Stomach (tissue), 9 donors: Measurements from ENCODE around the gene ZNF518B. TPM values are rescaled to one million over a fixed set of nuclear protein-coding genes. Genes with fewer than 3 reads are reported as not detected.

ENCODE experiments used
- DNase-seq, 2 donors: peaks; one replicate each; pipeline versions ENCODE4 v3.0.0 to v3.0.0-alpha.2; 2013 to 2019
- H3K27ac ChIP-seq, 5 donors: fragments of 200-600 bp in 4 of 5; sonication (generic) in 4 of 5; one replicate each; pipeline ENCODE4 v1.5.1; 2013 to 2019; ENCODE audit warnings: mild to moderate bottlenecking in 1 of 5, moderate library complexity in 1 of 5
- H3K27me3 ChIP-seq, 3 donors: fragments of 200-600 bp; sonication (generic); one replicate each; pipeline ENCODE4 v1.5.1; 2017 to 2019; ENCODE audit warnings: mixed run types in 1 of 3
- H3K36me3 ChIP-seq, 4 donors: fragments of 200-600 bp; sonication (generic); 1 replicate in 3 of 4; 2 replicates in 1 of 4; pipeline ENCODE4 v1.5.1; 2016 to 2019
- H3K4me1 ChIP-seq, 4 donors: fragments of 200-600 bp; sonication (generic); one replicate each; pipeline ENCODE4 v1.5.1; 2016 to 2019
- H3K4me3 ChIP-seq, 4 donors: fragments of 200-600 bp; sonication (generic) in 3 of 4; one replicate each; pipeline ENCODE4 v1.5.1; 2016 to 2019; ENCODE audit warnings: mild to moderate bottlenecking in 1 of 4
- H3K9me3 ChIP-seq, 4 donors: fragments of 200-600 bp; sonication (generic); one replicate each; pipeline ENCODE4 v1.5.1; 2016 to 2019
- EP300 ChIP-seq: sonication (generic); formaldehyde crosslinking; IDR thresholded peaks from one replicate; pipeline ENCODE4 v1.6.1; 2017; ENCODE audit warnings: antibody characterized with exemption
- POLR2A ChIP-seq, 4 donors: fragments of 450-650 bp; IDR thresholded peaks; one replicate each; pipeline ENCODE4 v1.6.1; 2016; ENCODE audit warnings: antibody characterized with exemption in 4 of 4, control low read depth in 2 of 4, mild to moderate bottlenecking in 1 of 4, moderate library complexity in 1 of 4
- POLR2AphosphoS5 ChIP-seq, 3 donors: sonication (generic); formaldehyde crosslinking; IDR thresholded peaks; one replicate each; pipeline ENCODE4 v1.6.1; 2016; ENCODE audit warnings: antibody characterized with exemption in 3 of 3
- WGBS, 5 donors: extraction: QIAGEN DNeasy Blood & Tissue Kit in 3 of 5; methylation state at CpG; one replicate each; pipeline versions ENCODE4 v1.1.5 to v1.1.7; 2013 to 2018; 5-methylcytosine and 5-hydroxymethylcytosine counted together
- intact Hi-C: fragments of 100-400 bp; cut with DNase I; formaldehyde crosslinking; loops from one replicate; pipeline ENCODE4 v1.15.1; 2023; ENCODE audit warnings: low total_unique reads
- polyA plus RNA-seq, 3 donors: library from polyadenylated mRNA; stranded (reverse); fragments of 200-250 nt; gene quantifications; one replicate each; pipeline ENCODE4 v1.2.3, GENCODE V29; 2013
- total RNA-seq, 5 donors: library from RNA; depleted of rRNA; stranded (reverse); fragments of >200 nt; gene quantifications; one replicate each; pipeline versions ENCODE4 v1.1.0 to v1.2.3, GENCODE V29; 2014 to 2016
- TF ChIP-seq, protein P1 (sequence below), 7 experiments: fragments of 450-650 bp in 4 of 7; fragments of 200-600 bp in 3 of 7; sonication (generic) in 3 of 7; IDR thresholded peaks; one replicate each; pipeline ENCODE4 v1.5.1; 2016 to 2019; ENCODE audit warnings: antibody characterized with exemption in 7 of 7, control low read depth in 2 of 7, mild to moderate bottlenecking in 1 of 7
- donor health status: healthy with polysubstance abuse.
- donor health status: Bipolar disorder and iron deficiency.
- donor health status: healthy.

The ZNF518B gene
- total and polyA plus RNA-seq, 8 donors, result 3.5 to 40.6 (median 8.3) TPM

DNA sequence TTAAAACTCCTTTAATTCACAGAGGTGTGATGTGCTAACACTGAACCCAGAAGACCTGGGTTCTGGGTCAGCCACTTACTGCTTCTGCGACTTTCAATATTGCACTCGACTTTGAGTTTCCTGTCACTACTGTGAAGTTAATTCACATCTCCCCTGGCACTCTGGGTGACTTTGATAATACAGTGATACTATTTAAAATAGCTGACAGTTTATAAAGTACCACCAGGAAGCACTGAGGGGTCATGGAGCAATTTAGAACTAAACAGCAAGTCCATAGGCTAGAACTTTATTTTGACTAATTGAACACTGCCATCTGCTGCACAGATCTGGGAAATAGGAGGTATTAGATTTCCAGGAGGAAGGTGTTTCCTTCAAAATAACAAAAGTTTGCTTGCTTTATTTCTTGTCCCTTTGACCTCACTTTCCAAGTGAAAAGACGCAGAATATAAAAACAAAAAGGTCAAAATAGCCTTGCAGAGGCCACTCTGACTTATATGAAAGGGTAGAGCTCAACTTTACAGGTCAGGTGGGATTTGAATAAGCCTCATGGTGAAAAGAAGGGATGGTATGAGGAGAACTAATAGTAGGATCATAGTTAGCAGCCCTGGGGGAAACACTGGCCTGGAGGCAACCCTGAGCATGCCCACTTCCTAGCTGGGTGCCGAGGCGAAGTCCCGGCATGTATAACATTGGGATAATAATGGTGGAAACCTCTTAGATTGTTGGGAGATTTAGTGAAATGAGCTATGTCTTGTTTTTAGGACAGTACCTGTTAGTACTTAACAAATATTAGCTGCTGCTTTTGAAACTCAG, 53.4 kb downstream of the ZNF518B start:
- Histone ChIP-seq H3K9me3 (no peaks in the 10 kb centered on the region), H3K36me3 (no peaks in the 10 kb centered on the region), H3K27me3 (no peaks in the 10 kb centered on the region), H3K4me1 (no peaks in the 10 kb centered on the region), H3K27ac (no peak overlapping the region), H3K4me3 (no peak overlapping the region)
- 64 to 73% (median 66%) methylated on average over 6 of the region's 6 CpGs for WGBS, 5 donors
- intact Hi-C loops, result loop anchor here (5.0 kb wide), 1 partner anchor 247 kb away; no protein-coding TSS in a partner anchor
- TF ChIP-seq, protein P1, sequence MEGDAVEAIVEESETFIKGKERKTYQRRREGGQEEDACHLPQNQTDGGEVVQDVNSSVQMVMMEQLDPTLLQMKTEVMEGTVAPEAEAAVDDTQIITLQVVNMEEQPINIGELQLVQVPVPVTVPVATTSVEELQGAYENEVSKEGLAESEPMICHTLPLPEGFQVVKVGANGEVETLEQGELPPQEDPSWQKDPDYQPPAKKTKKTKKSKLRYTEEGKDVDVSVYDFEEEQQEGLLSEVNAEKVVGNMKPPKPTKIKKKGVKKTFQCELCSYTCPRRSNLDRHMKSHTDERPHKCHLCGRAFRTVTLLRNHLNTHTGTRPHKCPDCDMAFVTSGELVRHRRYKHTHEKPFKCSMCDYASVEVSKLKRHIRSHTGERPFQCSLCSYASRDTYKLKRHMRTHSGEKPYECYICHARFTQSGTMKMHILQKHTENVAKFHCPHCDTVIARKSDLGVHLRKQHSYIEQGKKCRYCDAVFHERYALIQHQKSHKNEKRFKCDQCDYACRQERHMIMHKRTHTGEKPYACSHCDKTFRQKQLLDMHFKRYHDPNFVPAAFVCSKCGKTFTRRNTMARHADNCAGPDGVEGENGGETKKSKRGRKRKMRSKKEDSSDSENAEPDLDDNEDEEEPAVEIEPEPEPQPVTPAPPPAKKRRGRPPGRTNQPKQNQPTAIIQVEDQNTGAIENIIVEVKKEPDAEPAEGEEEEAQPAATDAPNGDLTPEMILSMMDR (IDR thresholded peaks at IDR 0.05), result peak in 4 of 7 experiments; percentile 20 to 69 (median 37)
- no peak for TF ChIP-seq EP300
- peak in 1 of 2 donors; percentile 70 for DNase-seq

DNA sequence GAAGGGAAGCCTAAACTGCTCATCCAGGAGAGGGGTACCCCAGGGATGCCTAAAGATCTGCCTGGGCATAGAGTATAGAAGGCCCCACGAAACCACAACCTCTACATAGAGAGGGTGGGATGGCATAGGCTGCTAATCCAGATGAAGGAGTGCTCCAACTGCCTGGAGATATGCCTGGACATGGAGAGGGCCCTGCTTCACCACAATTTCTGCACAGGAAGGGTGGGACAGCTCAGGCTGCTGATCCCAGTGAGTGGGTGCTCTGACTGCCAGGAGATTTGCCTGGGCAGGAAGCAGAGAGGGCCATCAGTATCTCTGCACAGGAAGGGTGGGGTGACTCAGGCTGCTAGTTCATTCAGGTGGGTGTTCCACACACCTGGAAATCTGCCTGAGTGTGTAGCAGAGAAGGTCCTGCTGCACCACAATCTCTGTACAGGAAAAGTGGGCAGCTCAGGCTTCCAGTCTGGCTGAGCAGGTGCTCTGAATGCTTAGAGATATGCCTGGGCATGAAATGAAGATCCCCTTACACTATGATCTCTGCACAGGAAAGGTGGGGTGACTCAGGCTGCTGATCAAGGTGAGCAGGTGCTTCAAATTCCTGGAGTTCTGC, 61.1 kb downstream of the ZNF518B start:
- no peak for TF ChIP-seq EP300
- TF ChIP-seq POLR2A (IDR thresholded peaks at IDR 0.05), result no peak
- TF ChIP-seq POLR2AphosphoS5 (IDR thresholded peaks at IDR 0.05), result no peak
- TF ChIP-seq, protein P1 (IDR thresholded peaks at IDR 0.05), result no peak
- Histone ChIP-seq H3K27me3 (peaks cover 0 to 9% (median 0%) of the 10 kb centered on the region in 3 donors), H3K9me3 (peaks cover 0 to 7% (median 3%) of the 10 kb centered on the region in 4 donors), H3K27ac (no peak overlapping the region), H3K36me3 (no peaks in the 10 kb centered on the region), H3K4me1 (no peaks in the 10 kb centered on the region), H3K4me3 (no peak overlapping the region)
- 43 to 85% (median 67%) methylated on average over 1 of the region's 1 CpG for WGBS, 5 donors
- DNase-seq, result no peak
- intact Hi-C loops, result no loop called here

Other genes with a start within 250 kb of the ZNF518B start
- gene CLNK, start 227.3 kb upstream of the ZNF518B start, total RNA-seq, result 1 to 10 TPM in 2 of 5 donors, not detected in 3; 1.3 to 2.7 TPM
- under 1 TPM in 2 of 3 donors, not detected in 1; 0.08 to 0.15 TPM for gene CLNK, start 227.3 kb upstream of the ZNF518B start, polyA plus RNA-seq